Activated T-helper 2 cell treated with anti-CD3 and anti-CD28 coated beads, Interferon-gamma antibody, Interleukin-2, Interleukin-4, amounts not matched to agents 10 μg/mL and 5 μg/mL and 100 μg/mL, durations not matched to agents 14 hours and 24 hours and 36 hours (primary cell): ENCODE results near the gene TENT5A. TPM values are rescaled to one million over a fixed set of nuclear protein-coding genes. Genes with fewer than 3 reads are reported as not detected.

Experiments
- DNase-seq: peaks from one replicate; pipeline ENCODE4 v3.0.0; 2021; ENCODE audit warnings: low spot score
- H3K27ac Mint-ChIP-seq: one replicate; pipeline ENCODE4 v1.8.0; 2021; ENCODE audit warnings: mixed read lengths
- H3K27me3 Mint-ChIP-seq: one replicate; pipeline ENCODE4 v1.8.0; 2021; ENCODE audit warnings: low read depth, mixed read lengths
- H3K36me3 Mint-ChIP-seq: one replicate; pipeline ENCODE4 v1.8.0; 2021; ENCODE audit warnings: low read depth, mixed read lengths
- H3K4me1 Mint-ChIP-seq: one replicate; pipeline ENCODE4 v1.8.0; 2021; ENCODE audit warnings: low read depth, mixed read lengths
- H3K4me3 Mint-ChIP-seq: one replicate; pipeline ENCODE4 v1.8.0; 2021; ENCODE audit warnings: low read depth, mild to moderate bottlenecking, moderate library complexity, mixed read lengths
- H3K9me3 Mint-ChIP-seq: one replicate; pipeline ENCODE4 v1.8.0; 2021; ENCODE audit warnings: mixed read lengths
- intact Hi-C: fragments of 100-400 bp; cut with micrococcal nuclease; formaldehyde crosslinking; loops from one replicate; pipeline ENCODE4 v1.15.1; 2023
- total RNA-seq: library from RNA; stranded (reverse); gene quantifications from 2 replicates; pipeline ENCODE4 v1.2.3, GENCODE V29; 2022

Gene TENT5A
- total RNA-seq, 1 donor from 2014 or later, result 0.50 TPM

- no peak overlapping the region for H3K4me3 Mint-ChIP-seq
- intact Hi-C loops, result no loop called here
- H3K4me1 Mint-ChIP-seq, result peaks cover 18% of the 10 kb centered on the region
- peaks cover 13% of the 10 kb centered on the region for H3K27me3 Mint-ChIP-seq
- H3K36me3 Mint-ChIP-seq, result peaks cover 3% of the 10 kb centered on the region
- no peak overlapping the region for H3K27ac Mint-ChIP-seq
- DNase-seq, result no peak
- H3K9me3 Mint-ChIP-seq, result no peaks in the 10 kb centered on the region
These were observed 14.8 kb upstream of the TENT5A start for GRCh38 chr6:81767163-81767891.

GRCh38 chr6:81766482-81767069 is 14.1 kb upstream of the TENT5A start:
- Mint-ChIP-seq H3K27ac (no peak overlapping the region), H3K4me1 (peaks cover 16% of the 10 kb centered on the region), H3K9me3 (no peaks in the 10 kb centered on the region), H3K36me3 (peaks cover 3% of the 10 kb centered on the region), H3K27me3 (peaks cover 15% of the 10 kb centered on the region), H3K4me3 (no peak overlapping the region)
- intact Hi-C loops, result no loop called here
- no peak for DNase-seq

DNA sequence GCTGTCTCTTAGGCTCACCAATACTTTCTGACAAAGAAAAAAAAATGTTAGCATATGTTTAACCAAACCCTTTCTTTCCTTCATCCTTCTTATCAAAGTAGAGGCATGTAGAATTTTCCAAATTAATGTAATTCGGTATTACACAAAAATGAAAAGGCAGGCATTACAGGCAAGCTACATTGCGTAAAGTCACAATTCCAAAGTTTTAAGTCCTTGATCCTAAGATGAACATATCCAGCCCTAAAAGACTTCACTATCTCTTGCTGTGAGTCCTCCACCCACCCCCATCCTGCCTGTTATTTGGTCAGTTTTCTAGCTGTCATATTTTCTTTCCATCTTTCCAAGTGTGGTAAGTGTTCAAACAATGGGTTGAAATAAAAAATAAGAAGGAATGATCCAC is 12.1 kb upstream of the TENT5A start:
- intact Hi-C loops, result no loop called here
- Mint-ChIP-seq H3K27me3 (peaks cover 16% of the 10 kb centered on the region), H3K4me1 (peaks cover 11% of the 10 kb centered on the region), H3K9me3 (no peaks in the 10 kb centered on the region), H3K36me3 (peaks cover 3% of the 10 kb centered on the region), H3K4me3 (no peak overlapping the region), H3K27ac (no peak overlapping the region)
- DNase-seq, result no peak

GRCh38 chr6:81763968-81764367 is 11.5 kb upstream of the TENT5A start:
- DNase-seq, result no peak
- H3K9me3 Mint-ChIP-seq, result no peaks in the 10 kb centered on the region
- H3K4me3 Mint-ChIP-seq, result no peak overlapping the region
- H3K36me3 Mint-ChIP-seq, result peaks cover 3% of the 10 kb centered on the region
- intact Hi-C loops, result no loop called here
- H3K4me1 Mint-ChIP-seq, result peaks cover 11% of the 10 kb centered on the region
- no peak overlapping the region for H3K27ac Mint-ChIP-seq
- peaks cover 20% of the 10 kb centered on the region for H3K27me3 Mint-ChIP-seq

DNA sequence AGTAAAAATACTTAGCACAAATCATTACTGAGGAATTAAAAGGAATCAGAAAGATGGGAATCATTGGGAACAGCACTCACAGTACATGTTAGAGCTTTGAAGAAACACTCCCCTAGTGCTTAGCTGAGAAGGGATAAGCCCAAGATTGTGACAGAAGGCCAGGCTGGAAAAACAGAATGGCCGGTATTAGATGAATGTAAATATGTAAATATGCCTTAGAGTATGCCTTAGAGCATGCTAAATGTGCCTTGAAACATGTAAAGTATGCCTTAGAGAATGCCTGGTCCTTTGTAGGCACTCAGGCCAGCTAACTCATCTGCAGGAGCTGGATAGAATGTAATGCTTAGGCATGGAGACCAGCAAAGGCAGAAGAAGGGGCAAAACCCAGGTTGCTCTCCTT is 10.6 kb upstream of the TENT5A start:
- peaks cover 11% of the 10 kb centered on the region for H3K4me1 Mint-ChIP-seq
- no peaks in the 10 kb centered on the region for H3K9me3 Mint-ChIP-seq
- no peak overlapping the region for H3K27ac Mint-ChIP-seq
- peaks cover 3% of the 10 kb centered on the region for H3K36me3 Mint-ChIP-seq
- no peak overlapping the region for H3K4me3 Mint-ChIP-seq
- H3K27me3 Mint-ChIP-seq, result peaks cover 21% of the 10 kb centered on the region
- intact Hi-C loops, result no loop called here
- no peak for DNase-seq

DNA sequence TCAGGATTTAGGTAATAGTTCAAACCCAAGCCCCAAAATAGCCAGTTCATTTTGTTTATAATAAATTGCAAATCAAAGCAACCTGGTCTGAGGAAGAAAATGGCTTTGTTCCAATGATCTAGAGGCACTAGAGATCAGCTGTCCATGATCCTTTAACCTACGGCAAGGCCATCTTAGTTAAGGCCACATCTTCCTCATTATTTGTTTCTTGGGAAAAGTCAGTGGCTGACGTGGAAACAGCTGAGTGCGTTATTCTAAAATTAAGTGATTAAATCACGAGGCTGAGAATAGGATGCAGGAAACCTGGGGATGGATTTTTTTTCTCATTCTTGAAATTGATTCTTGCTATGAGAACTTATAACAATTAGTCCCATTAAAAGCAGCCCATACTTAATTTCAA is 10.1 kb upstream of the TENT5A start:
- no peak overlapping the region for H3K4me3 Mint-ChIP-seq
- no peaks in the 10 kb centered on the region for H3K9me3 Mint-ChIP-seq
- intact Hi-C loops, result no loop called here
- H3K36me3 Mint-ChIP-seq, result peaks cover 3% of the 10 kb centered on the region
- no peak overlapping the region for H3K27ac Mint-ChIP-seq
- peaks cover 11% of the 10 kb centered on the region for H3K4me1 Mint-ChIP-seq
- no peak for DNase-seq
- H3K27me3 Mint-ChIP-seq, result peaks cover 22% of the 10 kb centered on the region

GRCh38 chr6:81762132-81762531 is 9.7 kb upstream of the TENT5A start:
- H3K9me3 Mint-ChIP-seq, result no peaks in the 10 kb centered on the region
- H3K4me1 Mint-ChIP-seq, result peaks cover 11% of the 10 kb centered on the region
- peaks cover 26% of the 10 kb centered on the region for H3K27me3 Mint-ChIP-seq
- H3K4me3 Mint-ChIP-seq, result no peak overlapping the region
- no peak for DNase-seq
- no peak overlapping the region for H3K27ac Mint-ChIP-seq
- intact Hi-C loops, result no loop called here
- peaks cover 3% of the 10 kb centered on the region for H3K36me3 Mint-ChIP-seq

GRCh38 chr6:81761197-81761596 is 8.7 kb upstream of the TENT5A start:
- Mint-ChIP-seq H3K27ac (no peak overlapping the region), H3K36me3 (peaks cover 3% of the 10 kb centered on the region), H3K4me3 (no peak overlapping the region), H3K9me3 (no peaks in the 10 kb centered on the region), H3K27me3 (peaks cover 26% of the 10 kb centered on the region), H3K4me1 (peaks cover 7% of the 10 kb centered on the region)
- intact Hi-C loops, result no loop called here
- no peak for DNase-seq

DNA sequence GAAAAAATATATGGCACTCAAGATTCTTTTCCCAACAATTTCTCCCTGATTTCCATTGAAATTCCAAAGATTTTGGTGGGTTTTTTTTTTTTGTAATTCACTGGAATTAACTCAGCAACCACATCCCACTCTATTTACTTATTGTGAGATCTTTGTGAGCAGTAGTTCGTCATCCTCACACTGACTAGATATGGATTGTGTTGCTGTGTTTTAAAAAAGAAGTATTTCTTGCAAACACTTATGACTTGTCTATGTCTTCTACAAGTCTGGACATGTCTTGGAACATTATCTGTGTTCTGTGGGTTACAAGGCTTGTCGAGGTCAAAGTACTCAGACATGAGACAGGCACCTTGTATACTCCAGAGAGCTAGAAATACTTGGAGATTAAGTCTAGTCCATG is 7.3 kb upstream of the TENT5A start:
- peaks cover 1% of the 10 kb centered on the region for H3K36me3 Mint-ChIP-seq
- no peak for DNase-seq
- H3K27ac Mint-ChIP-seq, result no peak overlapping the region
- H3K27me3 Mint-ChIP-seq, result peaks cover 33% of the 10 kb centered on the region
- intact Hi-C loops, result loop anchor here (10.0 kb wide), 3 partner anchors 1285 to 1595 kb away; partner anchors contain the start of genes DOP1A and UBE3D
- H3K9me3 Mint-ChIP-seq, result no peaks in the 10 kb centered on the region
- H3K4me1 Mint-ChIP-seq, result peaks cover 2% of the 10 kb centered on the region
- H3K4me3 Mint-ChIP-seq, result no peak overlapping the region

DNA sequence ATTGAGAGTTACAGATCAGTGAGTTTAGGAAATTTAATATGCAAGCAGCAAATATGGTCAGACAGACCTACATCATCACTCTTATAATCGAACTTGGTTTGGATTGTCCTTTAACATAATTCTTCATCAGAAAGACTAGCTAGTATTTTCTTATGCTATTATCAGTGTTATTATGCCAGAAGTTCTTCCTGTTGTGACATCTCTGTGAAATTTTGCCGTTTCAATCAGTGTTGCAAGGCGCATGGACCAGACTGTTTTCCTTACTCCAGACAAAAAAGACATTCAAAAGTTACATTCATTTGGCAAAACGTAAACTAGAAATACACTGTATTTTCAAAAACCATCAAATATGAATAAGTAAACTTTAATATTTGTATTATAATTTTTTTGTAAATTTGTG is 5.7 kb upstream of the TENT5A start:
- Mint-ChIP-seq H3K4me1 (peaks cover 3% of the 10 kb centered on the region), H3K27me3 (peaks cover 40% of the 10 kb centered on the region), H3K9me3 (no peaks in the 10 kb centered on the region), H3K27ac (no peak overlapping the region), H3K36me3 (no peaks in the 10 kb centered on the region), H3K4me3 (no peak overlapping the region)
- DNase-seq, result no peak
- intact Hi-C loops, result loop anchor here (10.0 kb wide), 3 partner anchors 1283 to 1593 kb away; partner anchors contain the start of genes DOP1A and UBE3D

- no peaks in the 10 kb centered on the region for H3K36me3 Mint-ChIP-seq
- intact Hi-C loops, result loop anchor here (10.0 kb wide), 3 partner anchors 1282 to 1592 kb away; partner anchors contain the start of genes DOP1A and UBE3D
- peaks cover 39% of the 10 kb centered on the region for H3K27me3 Mint-ChIP-seq
- no peaks in the 10 kb centered on the region for H3K9me3 Mint-ChIP-seq
- peaks cover 9% of the 10 kb centered on the region for H3K4me1 Mint-ChIP-seq
- no peak overlapping the region for H3K27ac Mint-ChIP-seq
- no peak overlapping the region for H3K4me3 Mint-ChIP-seq
- no peak for DNase-seq
These were observed 4.2 kb upstream of the TENT5A start for GRCh38 chr6:81756690-81757089.

- peaks cover 20% of the 10 kb centered on the region for H3K4me1 Mint-ChIP-seq
- peaks cover 49% of the 10 kb centered on the region for H3K27me3 Mint-ChIP-seq
- intact Hi-C loops, result loop anchor here (10.0 kb wide), 3 partner anchors 1281 to 1591 kb away; partner anchors contain the start of genes DOP1A and UBE3D
- no peak overlapping the region for H3K4me3 Mint-ChIP-seq
- no peak for DNase-seq
- H3K27ac Mint-ChIP-seq, result no peak overlapping the region
- no peaks in the 10 kb centered on the region for H3K9me3 Mint-ChIP-seq
- peaks cover 7% of the 10 kb centered on the region for H3K36me3 Mint-ChIP-seq
These were observed 3.1 kb upstream of the TENT5A start for GRCh38 chr6:81755551-81755950.

GRCh38 chr6:81754906-81755305 is 2.4 kb upstream of the TENT5A start:
- Mint-ChIP-seq H3K36me3 (peaks cover 8% of the 10 kb centered on the region), H3K27ac (no peak overlapping the region), H3K4me1 (peaks cover 21% of the 10 kb centered on the region), H3K27me3 (peaks cover 55% of the 10 kb centered on the region), H3K4me3 (no peak overlapping the region), H3K9me3 (no peaks in the 10 kb centered on the region)
- intact Hi-C loops, result loop anchor here (5.0 to 10.0 kb wide), 6 partner anchors 242 to 1590 kb away; partner anchors contain the start of genes DOP1A, IBTK and UBE3D
- DNase-seq, result no peak
